Mesendoderm (in vitro differentiated cells): Measurements from ENCODE around the gene EMC6.

ENCODE experiments used
- DNase-seq: peaks from one replicate; pipeline ENCODE4 v3.0.0; 2013
- H2AK5ac ChIP-seq: 2 replicates; pipeline ENCODE4 v1.6.1; 2013; ENCODE audit warnings: low read length, inconsistent platforms
- H2BK120ac ChIP-seq: 2 replicates; pipeline ENCODE4 v1.6.1; 2013; ENCODE audit warnings: low read depth, mild to moderate bottlenecking, low read length, moderate library complexity, mixed read lengths
- H2BK15ac ChIP-seq: replicated peaks from 2 replicates; pipeline ENCODE4 v1.6.1; 2013; ENCODE audit warnings: low read depth, mild to moderate bottlenecking, moderate library complexity
- H2BK5ac ChIP-seq: 2 replicates; pipeline ENCODE4 v1.6.1; 2013; ENCODE audit warnings: low read length, inconsistent platforms
- H3K18ac ChIP-seq: 2 replicates; pipeline ENCODE4 v1.6.1; 2013; ENCODE audit warnings: mild to moderate bottlenecking, low read length, mixed read lengths
- H3K23ac ChIP-seq: one replicate; pipeline ENCODE4 v1.6.1; 2013; ENCODE audit warnings: low read length
- H3K27ac ChIP-seq: 2 replicates; pipeline ENCODE4 v1.5.1; 2013; ENCODE audit warnings: low read depth, mild to moderate bottlenecking, inconsistent platforms, low read length, moderate library complexity
- H3K27me3 ChIP-seq: 2 replicates; pipeline ENCODE4 v1.6.1; 2013; ENCODE audit warnings: low read length, control low read depth, mild to moderate bottlenecking, inconsistent platforms; ENCODE audit not compliant: insufficient read depth, poor library complexity
- H3K36me3 ChIP-seq: 2 replicates; pipeline ENCODE4 v1.6.1; 2013; ENCODE audit warnings: low read length, inconsistent platforms; ENCODE audit not compliant: control insufficient read depth, insufficient read depth
- H3K4ac ChIP-seq: one replicate; pipeline ENCODE4 v1.6.1; 2013; ENCODE audit warnings: low read depth, mild to moderate bottlenecking, low read length, moderate library complexity
- H3K4me1 ChIP-seq: 2 replicates; pipeline ENCODE4 v1.6.1; 2013; ENCODE audit warnings: low read depth, low read length, inconsistent platforms; ENCODE audit not compliant: control insufficient read depth
- H3K4me2 ChIP-seq: 2 replicates; pipeline ENCODE4 v1.6.1; 2013; ENCODE audit warnings: low read length
- H3K4me3 ChIP-seq: 2 replicates; pipeline ENCODE4 v1.5.1; 2013; ENCODE audit warnings: mild to moderate bottlenecking, low read length
- H3K56ac ChIP-seq: one replicate; pipeline ENCODE4 v1.6.1; 2013; ENCODE audit warnings: low read length
- H3K79me1 ChIP-seq: 2 replicates; pipeline ENCODE4 v1.6.1; 2013; ENCODE audit warnings: low read length, inconsistent platforms
- H3K79me2 ChIP-seq: 2 replicates; pipeline ENCODE4 v1.6.1; 2013; ENCODE audit warnings: mild to moderate bottlenecking, low read length; ENCODE audit not compliant: control insufficient read depth, insufficient read depth
- H3K9ac ChIP-seq: 2 replicates; pipeline ENCODE4 v1.6.1; 2013; ENCODE audit warnings: low read length, inconsistent platforms
- H4K5ac ChIP-seq: one replicate; pipeline ENCODE4 v1.6.1; 2013; ENCODE audit warnings: low read length
- H4K8ac ChIP-seq: one replicate; pipeline ENCODE4 v1.6.1; 2013; ENCODE audit warnings: low read depth, mild to moderate bottlenecking, control low read depth, low read length, moderate library complexity
- WGBS: extraction: QIAGEN DNeasy Blood & Tissue Kit; methylation state at CpG from one replicate; pipeline ENCODE4 v1.1.7; 2013; ENCODE audit warnings: low lambda C conversion rate, missing lambda C conversion rate; ENCODE audit not compliant: insufficient coverage; ENCODE audit errors: extremely low coverage; 5-methylcytosine and 5-hydroxymethylcytosine counted together

Gene EMC6

DNA sequence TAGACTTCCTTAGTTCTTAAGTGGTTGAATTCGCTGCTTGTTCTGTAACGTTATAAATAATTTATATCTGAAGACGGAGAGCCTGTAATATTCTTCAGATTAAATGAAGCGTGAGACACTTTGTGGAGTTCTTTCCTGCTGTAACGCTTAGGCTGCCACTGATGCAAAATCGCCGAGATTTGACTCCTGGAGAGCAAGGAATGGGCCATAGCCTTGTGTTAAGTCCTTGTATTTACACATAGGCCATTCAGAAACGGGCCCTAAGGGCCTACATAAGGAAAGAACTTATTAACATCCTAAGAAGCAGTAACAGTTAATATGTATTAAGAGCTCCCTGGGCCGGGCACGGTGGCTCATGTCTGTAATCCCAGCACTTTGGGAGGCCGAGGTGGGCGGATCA is 936 bp downstream of the EMC6 start:
- H2BK15ac ChIP-seq = no peak overlapping the region
- no peaks in the 10 kb centered on the region for H3K27me3 ChIP-seq
- H3K27ac ChIP-seq = no peak overlapping the region
- H3K36me3 ChIP-seq = no peaks in the 10 kb centered on the region
- peak overlapping the region; percentile 88 for H3K9ac ChIP-seq
- H3K79me2 ChIP-seq = peaks cover 20% of the 10 kb centered on the region
- no CpG with 5 or more reads among the region's 12 CpGs for WGBS
- H3K4me1 ChIP-seq = no peaks in the 10 kb centered on the region
- no peak overlapping the region for H3K4ac ChIP-seq
- no peak overlapping the region for H3K18ac ChIP-seq
- no peak overlapping the region for H4K5ac ChIP-seq
- H2BK120ac ChIP-seq = no peak overlapping the region
- no peak overlapping the region for H4K8ac ChIP-seq
- no peak overlapping the region for H2AK5ac ChIP-seq
- H2BK5ac ChIP-seq = no peak overlapping the region
- no peak overlapping the region for H3K23ac ChIP-seq
- peak overlapping the region; percentile 84 for H3K4me3 ChIP-seq
- no peak for DNase-seq
- peak overlapping the region; percentile 81 for H3K56ac ChIP-seq
- H3K4me2 ChIP-seq = peak overlapping the region; percentile 12
- H3K79me1 ChIP-seq = peaks cover 16% of the 10 kb centered on the region

DNA sequence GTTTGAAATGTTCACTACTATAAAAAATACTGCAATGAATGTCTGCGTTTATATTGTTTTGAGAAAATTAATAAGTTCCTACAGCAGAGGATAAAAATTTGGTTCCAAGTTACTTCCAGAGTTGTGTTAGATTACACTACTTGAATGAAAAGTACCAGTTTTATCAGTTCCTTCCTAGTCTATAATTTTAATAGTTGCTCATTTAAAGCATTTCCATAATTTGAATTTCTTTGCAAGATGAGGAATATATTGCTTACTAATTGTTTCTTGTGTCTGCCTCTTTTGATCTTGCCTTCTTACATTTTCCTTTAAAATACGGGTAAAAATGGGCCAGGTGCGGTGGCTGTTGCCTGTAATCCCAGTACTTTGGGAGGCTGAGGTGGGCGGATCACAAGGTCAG is 4.0 kb downstream of the EMC6 start:
- Histone ChIP-seq H3K18ac (no peak overlapping the region), H4K5ac (no peak overlapping the region), H3K4me3 (no peak overlapping the region), H3K56ac (no peak overlapping the region), H3K9ac (no peak overlapping the region), H2AK5ac (no peak overlapping the region), H2BK15ac (no peak overlapping the region), H2BK5ac (no peak overlapping the region), H3K27ac (no peak overlapping the region), H2BK120ac (no peak overlapping the region), H3K4me2 (no peak overlapping the region), H3K36me3 (no peaks in the 10 kb centered on the region), H3K79me1 (peaks cover 4% of the 10 kb centered on the region), H3K27me3 (no peaks in the 10 kb centered on the region), H3K4me1 (no peaks in the 10 kb centered on the region), H3K4ac (no peak overlapping the region), H3K23ac (no peak overlapping the region), H3K79me2 (peaks cover 14% of the 10 kb centered on the region), H4K8ac (no peak overlapping the region)
- WGBS = no CpG with 5 or more reads among the region's 4 CpGs
- DNase-seq = no peak

DNA sequence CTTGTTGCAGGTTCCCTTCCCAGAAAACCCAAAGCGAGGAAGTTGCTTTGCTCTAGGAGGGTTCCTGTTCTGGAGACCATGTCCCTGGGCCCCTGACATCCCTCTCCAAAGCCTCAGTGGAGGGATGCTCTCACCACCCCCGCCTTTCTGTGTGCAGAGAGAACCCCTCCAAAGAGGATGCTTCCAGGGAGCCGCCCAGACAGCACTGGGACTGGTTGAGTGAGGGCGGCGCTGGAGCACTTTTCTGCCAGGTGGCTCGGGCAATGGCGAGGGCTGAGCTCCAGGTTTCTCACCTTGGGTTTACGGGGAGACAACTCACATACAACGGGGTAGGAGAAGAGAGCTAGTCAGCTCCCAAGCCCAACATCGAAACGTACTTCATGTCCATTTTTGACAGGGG is 7.3 kb downstream of the EMC6 start:
- Histone ChIP-seq H3K36me3 (no peaks in the 10 kb centered on the region), H3K18ac (no peak overlapping the region), H4K5ac (no peak overlapping the region), H4K8ac (no peak overlapping the region), H3K9ac (no peak overlapping the region), H3K27me3 (no peaks in the 10 kb centered on the region), H3K27ac (no peak overlapping the region), H2BK5ac (no peak overlapping the region), H2BK15ac (no peak overlapping the region), H3K79me2 (no peaks in the 10 kb centered on the region), H3K4me3 (no peak overlapping the region), H2BK120ac (no peak overlapping the region), H2AK5ac (no peak overlapping the region), H3K4me1 (no peaks in the 10 kb centered on the region), H3K79me1 (no peaks in the 10 kb centered on the region), H3K23ac (no peak overlapping the region), H3K56ac (no peak overlapping the region), H3K4me2 (no peak overlapping the region), H3K4ac (no peak overlapping the region)
- WGBS = no CpG with 5 or more reads among the region's 11 CpGs
- DNase-seq = no peak

DNA sequence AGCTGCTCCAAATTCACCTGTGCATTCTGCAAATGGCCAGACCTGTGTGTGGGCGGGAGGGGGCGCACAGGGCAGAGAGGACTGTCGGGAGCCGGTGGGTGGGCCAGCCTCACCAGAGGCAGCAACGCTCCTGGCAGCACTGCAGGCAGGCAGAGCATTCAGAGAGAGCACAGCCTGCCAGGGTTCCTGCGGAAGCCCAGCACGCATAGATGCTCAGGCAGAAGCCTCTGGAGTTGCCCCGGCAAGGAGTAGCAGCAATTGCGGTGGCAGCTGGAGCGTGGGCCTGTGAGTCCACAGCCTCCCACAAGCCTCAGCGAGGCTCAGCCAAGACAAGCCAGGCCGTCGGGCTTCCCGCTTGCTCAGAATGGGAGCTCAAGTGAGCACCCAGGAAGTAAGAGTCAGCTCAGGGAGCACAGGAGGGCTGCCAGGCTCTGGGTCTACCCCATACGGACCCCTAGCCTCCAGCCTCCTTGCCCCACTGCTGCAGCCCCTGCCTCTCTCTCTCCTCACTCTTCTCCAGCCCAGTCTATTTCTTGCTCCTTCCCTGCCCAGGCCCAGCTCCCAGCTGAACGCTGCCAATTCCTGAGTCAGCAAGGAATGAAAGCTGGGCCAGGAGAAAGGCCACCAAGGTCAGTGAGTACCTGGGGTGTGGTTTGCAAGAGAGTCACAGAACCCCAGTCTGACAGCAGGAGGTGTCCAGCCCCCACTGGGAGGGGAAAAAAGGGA is 9.6 kb downstream of the EMC6 start:
- Histone ChIP-seq H3K36me3 (no peaks in the 10 kb centered on the region), H3K18ac (no peak overlapping the region), H3K79me2 (no peaks in the 10 kb centered on the region), H2BK120ac (no peak overlapping the region), H3K56ac (peak overlapping the region; percentile 49), H4K5ac (no peak overlapping the region), H2AK5ac (no peak overlapping the region), H3K27me3 (no peaks in the 10 kb centered on the region), H2BK5ac (no peak overlapping the region), H3K4me1 (no peaks in the 10 kb centered on the region), H3K4me3 (no peak overlapping the region), H3K4ac (no peak overlapping the region), H3K27ac (no peak overlapping the region), H2BK15ac (no peak overlapping the region), H3K9ac (no peak overlapping the region), H3K79me1 (no peaks in the 10 kb centered on the region), H3K4me2 (no peak overlapping the region), H4K8ac (no peak overlapping the region), H3K23ac (no peak overlapping the region)
- peak; percentile 56 for DNase-seq
- no CpG with 5 or more reads among the region's 16 CpGs for WGBS

GRCh38 chr17:3678821-3679530 is 10.4 kb downstream of the EMC6 start:
- Histone ChIP-seq H3K9ac (no peak overlapping the region), H3K4me3 (no peak overlapping the region), H3K79me2 (no peaks in the 10 kb centered on the region), H3K79me1 (no peaks in the 10 kb centered on the region), H3K23ac (no peak overlapping the region), H2AK5ac (no peak overlapping the region), H4K5ac (no peak overlapping the region), H4K8ac (no peak overlapping the region), H2BK5ac (no peak overlapping the region), H2BK15ac (no peak overlapping the region), H3K4me1 (no peaks in the 10 kb centered on the region), H3K27ac (no peak overlapping the region), H3K36me3 (no peaks in the 10 kb centered on the region), H3K18ac (no peak overlapping the region), H2BK120ac (no peak overlapping the region), H3K27me3 (no peaks in the 10 kb centered on the region), H3K56ac (no peak overlapping the region), H3K4ac (no peak overlapping the region), H3K4me2 (no peak overlapping the region)
- no peak for DNase-seq
- WGBS = no CpG with 5 or more reads among the region's 27 CpGs
